RPMI7951 (cell line): ENCODE results near the gene PCIF1. TPM values are rescaled to one million over a fixed set of nuclear protein-coding genes. Genes with fewer than 3 reads are reported as not detected.
"Not testable (repeated sequence)": the region's sequence is repeated elsewhere in the genome, so short reads cannot be mapped to it uniquely, and the experiment has no call there.

Source experiments
- DNase-seq: peaks from one replicate; pipeline ENCODE4 v3.0.0-alpha.2; 2012; ENCODE audit warnings: low read depth
- total RNA-seq: library from RNA; depleted of rRNA; stranded (reverse); fragments of >200 nt; shearing (Covaris generic); gene quantifications from 2 replicates; pipeline ENCODE4 v1.2.3, GENCODE V29; 2014

PCIF1 gene
- total RNA-seq, 1 experiment from 2014 or later, result 13.6 TPM

DNA sequence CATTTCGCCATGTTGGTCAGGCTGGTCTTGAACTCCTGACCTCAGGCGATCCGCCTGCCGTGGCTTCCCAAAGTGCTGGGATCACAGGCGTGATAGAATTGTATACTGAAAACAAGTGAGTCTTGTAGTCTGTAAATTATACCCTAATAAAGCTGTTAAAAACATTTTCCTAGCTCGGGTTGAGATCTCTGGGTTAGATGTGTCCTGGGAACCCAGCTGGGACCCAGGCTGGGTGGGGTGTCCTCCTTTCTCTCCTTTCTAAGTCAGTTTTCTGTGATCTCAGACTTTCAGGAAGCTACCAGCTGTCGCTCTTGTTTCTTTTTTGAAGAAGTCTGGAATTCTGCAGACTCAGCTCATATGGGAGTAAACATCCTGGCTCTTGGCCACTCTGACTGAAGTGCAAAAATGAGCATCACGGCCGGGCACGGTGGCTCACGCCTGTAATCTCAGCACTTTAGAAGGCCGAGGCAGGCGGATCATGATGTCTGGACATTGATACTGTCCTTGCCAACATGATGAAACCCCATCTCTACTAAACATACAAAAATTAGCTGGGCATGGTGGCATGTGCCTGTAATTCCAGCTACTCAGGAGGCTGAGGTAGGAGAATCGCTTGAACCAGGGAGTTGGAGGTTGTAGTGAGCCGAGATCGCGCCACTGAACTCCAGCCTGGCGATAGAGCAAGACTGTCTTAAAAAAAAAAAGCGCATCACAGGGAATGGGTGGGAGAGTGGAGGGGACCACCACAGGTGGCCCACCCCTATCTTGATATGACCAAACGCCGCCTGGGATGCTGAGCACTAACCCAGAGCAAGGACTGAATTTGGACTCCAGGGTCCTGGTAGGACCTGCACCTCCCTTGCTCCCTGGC lies 9.9 kb upstream of the PCIF1 start:
- peak; percentile 66 for DNase-seq

- no peak for DNase-seq
These were observed 8.5 kb upstream of the PCIF1 start for GRCh38 chr20:45925821-45926506.

- no peak for DNase-seq
These were observed 7.8 kb upstream of the PCIF1 start for GRCh38 chr20:45926731-45927070.

- no peak for DNase-seq
These were observed 7.2 kb upstream of the PCIF1 start for GRCh38 chr20:45927071-45927878.

DNA sequence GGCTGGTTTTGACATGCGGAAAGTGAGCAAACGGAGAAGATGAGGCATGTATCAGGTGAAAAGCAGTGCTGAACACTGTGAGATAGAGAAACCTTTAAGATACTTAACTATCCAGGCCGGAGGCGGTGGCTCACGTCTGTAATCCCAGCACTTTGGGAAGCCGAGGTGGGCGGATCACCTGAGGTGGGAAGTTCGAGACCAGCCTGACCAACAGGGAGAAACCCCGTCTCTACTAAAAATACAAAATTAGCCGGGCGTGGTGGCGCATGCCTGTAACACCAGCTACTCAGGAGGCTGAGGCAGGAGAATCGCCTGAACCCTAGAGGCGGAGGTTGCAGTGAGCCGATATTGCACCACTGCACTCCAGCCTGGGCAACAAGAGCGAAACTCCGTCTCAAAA lies 2.8 kb upstream of the PCIF1 start:
- DNase-seq, result not testable (repeated sequence)

DNA sequence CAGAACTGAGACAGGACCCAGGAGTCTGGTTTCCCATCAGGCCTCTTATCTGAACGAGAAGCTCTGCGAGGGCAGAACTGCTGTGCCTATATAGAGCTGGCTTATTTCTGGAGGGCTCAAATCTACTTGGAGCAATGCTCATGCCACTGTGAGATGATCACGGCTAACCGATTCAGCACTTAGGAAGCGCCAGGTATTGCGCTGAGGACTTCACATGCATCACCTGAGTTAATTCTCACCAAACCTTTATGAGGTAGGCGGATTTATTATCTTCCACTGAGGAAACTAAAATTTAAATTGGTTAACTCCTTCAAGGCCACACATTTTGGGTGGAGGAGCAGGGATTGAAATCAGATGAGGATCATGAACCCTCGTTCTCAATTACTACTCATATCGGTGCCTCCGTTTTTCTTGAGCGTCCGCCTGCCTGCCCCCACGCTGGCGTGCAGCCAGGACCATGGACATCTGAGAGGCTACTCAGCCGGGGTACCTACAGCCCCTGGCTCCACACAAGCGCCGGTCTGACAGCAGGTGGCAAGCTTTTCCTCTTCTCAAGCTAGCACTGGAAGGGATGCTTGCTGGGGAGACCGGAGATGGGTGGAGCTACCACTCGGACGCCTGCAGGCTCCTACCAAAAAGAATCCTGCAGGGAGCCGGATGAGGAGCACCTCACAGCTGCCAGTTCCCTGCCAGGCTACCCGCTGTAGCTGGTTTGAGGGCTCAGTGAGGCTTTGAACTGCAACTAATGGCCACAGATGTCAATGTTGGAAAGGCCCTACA lies 1.0 kb upstream of the PCIF1 start:
- peak; percentile 86 for DNase-seq

DNA sequence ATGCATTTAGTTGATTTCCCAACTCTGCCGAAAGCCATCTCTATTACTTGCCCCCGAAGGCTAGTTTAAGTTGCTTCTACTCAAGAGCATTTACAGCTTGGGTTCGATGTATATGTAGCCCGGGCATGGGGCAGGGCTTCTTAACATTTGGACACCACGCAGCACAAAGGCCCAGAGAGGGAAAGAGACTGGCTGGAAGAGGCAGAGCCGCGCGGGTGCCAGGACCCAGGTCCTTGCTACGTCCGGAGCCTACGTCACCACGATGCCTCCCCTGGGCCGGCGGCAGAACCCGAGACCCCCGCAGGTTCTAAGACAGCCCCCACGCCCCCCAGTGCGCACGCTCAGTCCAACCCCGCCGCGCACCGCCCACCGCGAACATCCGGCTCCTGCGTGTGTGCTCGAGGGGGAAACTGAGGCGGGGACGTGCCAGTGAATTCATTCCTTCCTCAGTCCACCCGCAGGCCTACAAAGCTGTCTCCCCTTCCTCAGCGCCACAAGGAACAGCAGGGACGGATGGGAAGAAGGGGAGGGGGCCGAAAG lies 367 bp upstream of the PCIF1 start:
- peak; percentile 52 for DNase-seq

- peak; percentile 43 for DNase-seq
These were observed 1.0 kb downstream of the PCIF1 start for GRCh38 chr20:45935416-45936046.

DNA sequence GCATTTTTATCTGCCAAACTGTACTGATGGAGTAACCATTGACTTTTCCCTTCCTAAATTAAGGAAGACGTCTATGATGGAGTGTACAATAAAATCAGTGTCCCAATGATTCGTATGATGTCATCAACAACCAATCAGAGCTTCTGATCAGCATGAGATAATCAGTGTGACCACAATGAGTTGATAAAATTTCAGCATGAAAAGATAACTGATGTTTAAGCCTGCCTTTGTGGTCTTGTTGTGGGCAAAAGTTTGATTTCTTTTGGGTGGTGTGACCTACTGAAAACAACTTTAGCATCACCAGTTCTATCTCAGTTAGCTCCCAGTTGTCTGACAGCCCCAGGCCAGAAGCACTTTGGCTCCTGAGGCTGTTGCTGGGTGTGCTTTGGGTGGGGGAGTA lies 3.3 kb downstream of the PCIF1 start:
- no peak for DNase-seq

GRCh38 chr20:45938727-45939438 lies 4.4 kb downstream of the PCIF1 start:
- no peak for DNase-seq

DNA sequence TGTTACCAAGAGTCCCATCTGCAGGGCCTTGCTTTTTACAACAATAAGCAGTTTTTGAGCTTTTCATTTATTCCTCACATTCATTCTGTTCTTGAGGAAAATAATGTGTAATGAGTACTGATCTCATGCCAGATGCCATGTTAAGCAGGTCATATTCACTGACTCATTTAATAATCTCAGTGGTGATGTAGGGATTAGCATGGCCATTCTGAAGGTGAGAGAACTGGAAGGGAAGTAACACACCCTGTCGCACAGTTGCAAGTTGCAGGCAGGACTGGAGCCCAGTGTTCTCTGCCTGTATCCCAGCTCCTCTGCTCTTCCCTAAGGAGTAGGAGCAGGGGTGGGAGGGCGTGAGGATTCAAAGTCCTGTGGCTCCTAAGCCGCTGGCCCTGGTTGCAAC lies 5.6 kb downstream of the PCIF1 start:
- no peak for DNase-seq

GRCh38 chr20:45940469-45940868 lies 6.0 kb downstream of the PCIF1 start:
- DNase-seq, result no peak

DNA sequence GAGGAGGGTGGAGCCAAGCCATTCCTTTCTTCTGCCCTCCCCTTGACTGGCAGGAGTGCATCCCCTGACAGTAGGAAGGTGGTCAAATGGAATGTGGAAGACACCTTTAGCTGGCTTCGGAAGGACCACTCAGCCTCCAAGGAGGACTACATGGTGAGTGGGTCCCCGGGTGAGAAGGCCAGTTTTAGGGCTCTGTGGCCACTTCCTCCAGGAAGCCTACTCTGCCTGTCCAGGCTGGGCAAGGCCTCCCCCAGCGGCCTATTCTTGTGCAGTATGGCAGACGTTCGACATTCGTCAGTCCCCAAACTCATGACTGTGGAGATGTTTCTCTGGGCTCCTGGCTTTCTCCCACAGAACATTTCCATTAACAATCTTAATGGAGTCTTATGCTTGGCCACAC lies 9.1 kb downstream of the PCIF1 start:
- no peak for DNase-seq

- DNase-seq, result no peak
These were observed 9.9 kb downstream of the PCIF1 start for GRCh38 chr20:45944151-45944964.

- no peak for DNase-seq
These were observed 10.6 kb downstream of the PCIF1 start for GRCh38 chr20:45944965-45945677.

DNA sequence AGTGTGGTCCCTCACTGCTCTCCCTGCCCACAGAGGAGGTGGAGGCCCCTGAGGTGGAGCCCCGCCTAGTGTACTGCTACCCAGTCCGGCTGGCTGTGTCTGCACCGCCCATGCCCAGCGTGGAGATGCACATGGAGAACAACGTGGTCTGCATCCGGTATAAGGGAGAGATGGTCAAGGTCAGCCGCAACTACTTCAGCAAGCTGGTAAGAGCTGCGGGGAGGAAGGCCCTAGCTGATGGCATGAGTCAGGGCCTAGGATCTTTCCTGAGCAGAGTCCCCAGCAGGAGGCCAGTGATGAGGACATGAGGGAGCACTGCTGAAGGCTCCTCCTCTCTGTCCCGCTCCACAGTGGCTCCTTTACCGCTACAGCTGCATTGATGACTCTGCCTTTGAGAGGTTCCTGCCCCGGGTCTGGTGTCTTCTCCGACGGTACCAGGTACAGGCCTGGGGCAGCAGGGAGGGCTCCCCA lies 11.2 kb downstream of the PCIF1 start:
- no peak for DNase-seq

DNA sequence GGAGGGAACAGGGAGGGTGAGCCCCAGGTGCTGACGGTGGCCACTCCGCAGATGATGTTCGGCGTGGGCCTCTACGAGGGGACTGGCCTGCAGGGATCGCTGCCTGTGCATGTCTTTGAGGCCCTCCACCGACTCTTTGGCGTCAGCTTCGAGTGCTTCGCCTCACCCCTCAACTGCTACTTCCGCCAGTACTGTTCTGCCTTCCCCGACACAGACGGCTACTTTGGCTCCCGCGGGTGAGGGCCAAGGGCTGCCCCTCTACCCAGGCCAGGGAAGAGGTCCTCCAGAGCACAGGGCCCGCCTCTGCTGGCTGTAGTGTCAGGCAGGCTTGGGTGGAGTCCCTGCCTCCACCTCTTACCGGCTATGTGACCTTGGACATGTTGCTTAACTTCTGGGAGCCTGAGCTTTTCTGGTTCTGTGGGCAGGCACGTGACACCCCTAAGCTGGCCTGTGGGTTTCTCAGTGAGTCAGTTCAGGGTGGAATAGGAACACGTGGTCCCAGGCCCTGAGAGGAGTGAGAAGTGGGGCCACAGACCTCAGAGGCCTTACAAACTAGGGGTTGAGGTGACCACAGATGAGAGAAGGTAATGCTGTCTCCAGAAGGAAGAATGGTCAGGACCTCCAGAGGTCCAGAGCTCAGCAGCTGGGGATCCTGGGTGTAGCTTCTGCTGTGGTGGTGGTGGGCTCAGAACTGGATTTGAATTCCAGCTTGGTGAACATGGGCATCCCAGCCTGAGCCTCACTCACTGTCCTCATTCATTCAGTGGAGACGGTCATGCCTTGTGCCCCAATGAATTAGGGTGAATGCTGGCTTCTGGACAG lies 11.9 kb downstream of the PCIF1 start:
- DNase-seq, result no peak
